Tibial nerve (tissue), 4 donors: ENCODE measurements around the gene MAML3.

ENCODE experiments used
- EP300 ChIP-seq, 2 donors: sonication (generic); formaldehyde crosslinking; IDR thresholded peaks; one replicate each; pipeline ENCODE4 v1.6.1; 2017; ENCODE audit warnings: antibody characterized with exemption in 2 of 2, mild to moderate bottlenecking in 1 of 2
- TF ChIP-seq, protein P1 (sequence below), 5 experiments: fragments of 200-600 bp in 3 of 5; fragments of 450-650 bp in 2 of 5; sonication (generic) in 3 of 5; IDR thresholded peaks; one replicate each; pipeline ENCODE4 v1.5.1; 2016 to 2019; ENCODE audit warnings: antibody characterized with exemption in 5 of 5, mild to moderate bottlenecking in 3 of 5, moderate library complexity in 2 of 5

GRCh38 chr4:139718358-139718757 lies 435.6 kb downstream of the MAML3 start:
- TF ChIP-seq, protein P1, sequence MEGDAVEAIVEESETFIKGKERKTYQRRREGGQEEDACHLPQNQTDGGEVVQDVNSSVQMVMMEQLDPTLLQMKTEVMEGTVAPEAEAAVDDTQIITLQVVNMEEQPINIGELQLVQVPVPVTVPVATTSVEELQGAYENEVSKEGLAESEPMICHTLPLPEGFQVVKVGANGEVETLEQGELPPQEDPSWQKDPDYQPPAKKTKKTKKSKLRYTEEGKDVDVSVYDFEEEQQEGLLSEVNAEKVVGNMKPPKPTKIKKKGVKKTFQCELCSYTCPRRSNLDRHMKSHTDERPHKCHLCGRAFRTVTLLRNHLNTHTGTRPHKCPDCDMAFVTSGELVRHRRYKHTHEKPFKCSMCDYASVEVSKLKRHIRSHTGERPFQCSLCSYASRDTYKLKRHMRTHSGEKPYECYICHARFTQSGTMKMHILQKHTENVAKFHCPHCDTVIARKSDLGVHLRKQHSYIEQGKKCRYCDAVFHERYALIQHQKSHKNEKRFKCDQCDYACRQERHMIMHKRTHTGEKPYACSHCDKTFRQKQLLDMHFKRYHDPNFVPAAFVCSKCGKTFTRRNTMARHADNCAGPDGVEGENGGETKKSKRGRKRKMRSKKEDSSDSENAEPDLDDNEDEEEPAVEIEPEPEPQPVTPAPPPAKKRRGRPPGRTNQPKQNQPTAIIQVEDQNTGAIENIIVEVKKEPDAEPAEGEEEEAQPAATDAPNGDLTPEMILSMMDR (IDR thresholded peaks at IDR 0.05) = no peak
- TF ChIP-seq EP300 (IDR thresholded peaks at IDR 0.05) = no peak
